ENCODE measurements around the gene ARHGEF7. TPM values are rescaled to one million over a fixed set of nuclear protein-coding genes. Genes with fewer than 3 reads are reported as not detected.

The ARHGEF7 gene
- total RNA-seq, 4 donors from 2014 or later: 79.2 to 173 (median 114) TPM

DNA sequence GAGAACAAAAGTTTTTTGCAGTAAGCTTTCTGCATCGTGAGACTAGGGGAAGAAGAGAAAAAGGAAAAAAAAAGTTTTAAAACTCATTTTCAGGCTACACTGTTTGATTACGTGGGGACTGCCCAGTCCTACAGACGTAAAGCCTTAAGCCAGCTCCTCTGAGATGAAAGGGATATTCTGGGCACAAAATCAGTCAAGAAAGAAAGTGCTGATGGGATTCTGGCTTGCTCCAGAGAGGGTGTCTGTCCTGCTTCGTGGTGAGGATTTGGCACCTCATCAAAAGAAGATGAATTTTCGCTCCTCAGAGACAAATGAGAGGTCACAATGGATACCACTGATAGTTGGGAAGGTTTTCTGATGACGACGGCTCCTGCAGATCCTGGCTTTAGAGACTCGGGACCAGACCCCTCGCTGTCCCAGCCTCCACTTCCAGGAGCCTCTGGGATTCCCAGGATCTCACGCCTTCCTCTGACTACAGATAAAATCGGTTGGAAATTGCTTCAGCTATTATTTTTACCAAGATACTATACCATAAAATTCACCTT lies 215.0 kb downstream of the ARHGEF7 start:
- no peak for TF ChIP-seq CTCF (IDR thresholded peaks at IDR 0.05; ENCODE audit: low read depth)

DNA sequence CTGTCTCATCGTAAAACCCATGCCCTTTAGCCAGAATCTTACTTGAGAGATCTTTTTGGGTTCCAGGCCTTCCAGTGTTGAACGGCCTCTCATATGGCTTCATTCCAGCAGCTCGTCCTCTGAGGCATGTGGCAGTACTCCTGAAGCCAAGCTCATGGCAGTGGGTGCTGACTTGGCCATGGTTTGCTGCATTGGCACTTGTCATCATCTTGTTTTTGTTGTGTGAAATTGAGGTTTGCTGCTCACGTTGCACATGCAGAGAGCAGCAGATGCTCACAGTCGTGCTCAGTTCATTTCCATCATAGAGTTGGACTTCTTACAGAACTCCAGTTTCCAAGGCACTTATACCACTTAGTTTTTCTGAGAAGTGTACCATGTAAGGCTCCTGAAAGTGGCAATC lies 220.2 kb downstream of the ARHGEF7 start:
- no peak for TF ChIP-seq CTCF (IDR thresholded peaks at IDR 0.05; ENCODE audit: low read depth)

GRCh38 chr13:111336666-111337065 lies 221.6 kb downstream of the ARHGEF7 start:
- TF ChIP-seq CTCF (IDR thresholded peaks at IDR 0.05; ENCODE audit: low read depth): no peak

DNA sequence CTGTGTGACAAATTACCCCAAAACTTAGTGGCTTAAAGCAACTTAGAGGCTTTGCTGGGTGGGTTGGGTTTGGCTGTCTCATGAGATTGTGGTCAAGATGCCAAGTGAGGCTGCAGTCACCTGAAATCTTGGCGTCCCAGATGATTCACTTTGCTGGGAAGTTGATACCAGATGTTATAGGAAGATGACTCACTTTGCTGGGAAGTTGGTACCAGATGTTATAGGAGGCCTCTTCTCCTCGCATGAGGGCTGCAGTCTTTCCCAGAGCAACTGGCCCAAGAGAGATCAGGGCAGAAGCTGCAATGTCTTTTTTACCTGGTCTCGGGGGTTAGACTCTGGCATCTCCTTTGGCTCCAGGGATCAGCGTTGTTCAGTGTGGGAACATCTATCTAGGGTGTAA lies 222.1 kb downstream of the ARHGEF7 start:
- no peak for TF ChIP-seq CTCF (IDR thresholded peaks at IDR 0.05; ENCODE audit: low read depth)

- no peak for TF ChIP-seq CTCF (IDR thresholded peaks at IDR 0.05; ENCODE audit: low read depth)
Observed at GRCh38 chr13:111337741-111338140, 222.6 kb downstream of the ARHGEF7 start.

DNA sequence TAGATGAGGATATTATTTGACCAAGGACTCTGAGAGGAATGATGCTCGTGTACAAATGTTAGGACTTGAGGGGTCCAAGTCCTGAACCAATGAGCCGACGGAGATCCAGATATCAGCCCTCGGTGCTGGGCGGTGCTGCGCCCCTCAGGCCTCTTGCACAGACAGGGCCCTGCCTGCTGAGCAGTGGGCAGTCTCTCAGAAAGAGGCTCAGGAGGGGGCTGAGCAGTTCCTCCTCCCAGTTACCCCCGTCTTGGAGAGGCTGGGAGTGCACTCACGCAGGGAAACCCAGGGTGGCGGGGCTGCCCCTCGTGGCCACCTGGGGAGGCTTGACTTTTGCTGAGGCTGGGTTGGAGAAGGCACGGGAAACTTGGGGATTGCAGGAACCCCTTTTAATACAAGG lies 223.7 kb downstream of the ARHGEF7 start:
- no peak for TF ChIP-seq CTCF (IDR thresholded peaks at IDR 0.05; ENCODE audit: low read depth)

DNA sequence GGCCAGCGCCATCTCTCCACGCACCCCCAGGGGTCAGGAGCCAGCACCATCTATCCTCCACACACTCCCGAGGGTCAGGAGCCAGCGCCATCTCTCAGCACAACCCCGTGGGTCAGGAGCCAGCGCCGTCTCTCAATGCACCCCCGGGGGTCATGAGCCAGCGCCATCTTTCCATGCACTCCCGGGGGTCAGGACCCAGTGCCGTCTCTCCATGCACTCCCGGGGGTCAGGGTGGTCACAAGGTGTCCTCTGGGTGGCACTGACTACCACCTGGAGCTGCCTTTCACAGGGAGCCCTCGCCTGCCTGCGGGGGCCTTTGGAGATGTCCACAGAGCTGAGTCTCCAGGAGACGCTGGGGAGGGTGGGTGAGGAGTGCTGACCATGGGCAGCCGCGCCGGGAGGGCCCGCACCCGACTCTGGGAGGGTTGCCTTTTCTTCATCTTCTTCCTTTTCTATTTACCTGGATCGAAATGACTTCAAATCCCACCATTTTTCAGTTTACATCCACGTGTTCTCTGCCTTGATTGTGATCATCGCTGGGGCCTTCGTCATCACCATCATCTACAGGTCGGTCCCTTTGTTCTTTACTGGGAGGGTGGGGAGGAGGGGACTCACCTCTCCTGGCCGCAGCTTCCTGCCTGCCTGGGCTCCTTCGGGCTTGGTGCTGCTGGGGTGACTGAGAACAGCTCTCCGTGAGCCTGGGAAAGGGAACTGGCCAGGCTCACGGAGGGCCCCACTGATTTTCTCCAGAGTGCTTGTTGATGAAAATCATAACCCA lies 224.4 kb downstream of the ARHGEF7 start:
- no peak for TF ChIP-seq CTCF (IDR thresholded peaks at IDR 0.05; ENCODE audit: low read depth)

All from subcutaneous adipose tissue (tissue), 4 donors.